ENCODE measurements around the gene ZBP1.

GRCh38 chr20:57555457-57556184 lies 64.6 kb downstream of the ZBP1 start:
- no peak for TF ChIP-seq CTCF (IDR thresholded peaks at IDR 0.05)
- TF ChIP-seq POLR2AphosphoS5 (IDR thresholded peaks at IDR 0.05) = no peak
